GM13977 (cell line): Measurements from ENCODE around the gene SBF1.

Experiments
- DNase-seq: peaks from one replicate; pipeline ENCODE4 v3.0.0; 2012; ENCODE audit warnings: low spot score
- in situ Hi-C: fragments of 300-500 bp; cut with MboI; formaldehyde crosslinking; loops from one replicate; pipeline ENCODE4 v1.12.0; 2022; ENCODE audit warnings: low sequenced_read_pairs, low pct_unique_long_range_greater_than_20kb, mixed read lengths, inconsistent platforms; ENCODE audit not compliant: unreplicated experiment
- TF ChIP-seq, protein P1 (sequence below): IDR thresholded peaks from 2 replicates; pipeline ENCODE4 v1.5.1; 2012; ENCODE audit warnings: mild to moderate bottlenecking, control low read depth; ENCODE audit not compliant: insufficient read depth; ENCODE audit errors: extremely low read depth, missing control alignments

Gene SBF1

DNA sequence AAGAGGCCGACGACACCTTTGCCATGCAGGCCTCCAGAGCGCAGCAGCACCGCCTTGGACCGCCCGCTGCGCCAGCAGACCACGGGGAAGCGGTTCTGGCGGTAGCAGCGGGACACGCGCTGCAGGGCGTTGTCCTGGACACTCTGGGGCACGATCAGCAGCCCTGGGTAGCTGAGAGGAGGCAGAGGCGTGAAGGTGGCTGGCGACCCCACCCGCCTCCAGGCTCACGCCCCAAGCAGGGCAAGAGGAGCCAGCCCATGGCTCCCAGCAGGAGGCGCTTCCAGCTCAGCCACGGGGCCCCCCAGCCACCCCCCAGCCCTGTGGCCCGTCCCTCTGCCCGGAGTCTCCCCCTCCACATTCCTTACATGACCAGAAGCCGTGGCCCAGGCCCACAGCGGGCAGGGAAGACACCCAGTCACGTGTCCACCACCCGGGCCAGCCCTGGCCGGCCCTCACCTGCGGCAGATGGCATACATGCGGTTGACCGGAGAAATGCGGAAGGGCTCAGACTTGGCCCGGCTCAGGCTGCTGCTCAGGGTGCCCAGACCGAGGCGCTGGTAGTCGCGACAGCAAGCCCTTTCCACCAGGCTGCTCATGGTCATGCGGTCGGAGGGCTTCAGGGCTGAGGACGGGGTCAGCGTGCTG, 15.2 kb downstream of the SBF1 start:
- DNase-seq: no peak
- TF ChIP-seq, protein P1, sequence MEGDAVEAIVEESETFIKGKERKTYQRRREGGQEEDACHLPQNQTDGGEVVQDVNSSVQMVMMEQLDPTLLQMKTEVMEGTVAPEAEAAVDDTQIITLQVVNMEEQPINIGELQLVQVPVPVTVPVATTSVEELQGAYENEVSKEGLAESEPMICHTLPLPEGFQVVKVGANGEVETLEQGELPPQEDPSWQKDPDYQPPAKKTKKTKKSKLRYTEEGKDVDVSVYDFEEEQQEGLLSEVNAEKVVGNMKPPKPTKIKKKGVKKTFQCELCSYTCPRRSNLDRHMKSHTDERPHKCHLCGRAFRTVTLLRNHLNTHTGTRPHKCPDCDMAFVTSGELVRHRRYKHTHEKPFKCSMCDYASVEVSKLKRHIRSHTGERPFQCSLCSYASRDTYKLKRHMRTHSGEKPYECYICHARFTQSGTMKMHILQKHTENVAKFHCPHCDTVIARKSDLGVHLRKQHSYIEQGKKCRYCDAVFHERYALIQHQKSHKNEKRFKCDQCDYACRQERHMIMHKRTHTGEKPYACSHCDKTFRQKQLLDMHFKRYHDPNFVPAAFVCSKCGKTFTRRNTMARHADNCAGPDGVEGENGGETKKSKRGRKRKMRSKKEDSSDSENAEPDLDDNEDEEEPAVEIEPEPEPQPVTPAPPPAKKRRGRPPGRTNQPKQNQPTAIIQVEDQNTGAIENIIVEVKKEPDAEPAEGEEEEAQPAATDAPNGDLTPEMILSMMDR: peak; percentile 17
- in situ Hi-C loops: no loop called here

- TF ChIP-seq, protein P1: no peak
- DNase-seq: no peak
- in situ Hi-C loops: no loop called here
These were observed 15.8 kb downstream of the SBF1 start for GRCh38 chr22:50459016-50459415.

- in situ Hi-C loops: no loop called here
- peak; percentile 72 for DNase-seq
- TF ChIP-seq, protein P1: peak; percentile 43
These were observed 18.2 kb downstream of the SBF1 start for GRCh38 chr22:50456466-50457234.

DNA sequence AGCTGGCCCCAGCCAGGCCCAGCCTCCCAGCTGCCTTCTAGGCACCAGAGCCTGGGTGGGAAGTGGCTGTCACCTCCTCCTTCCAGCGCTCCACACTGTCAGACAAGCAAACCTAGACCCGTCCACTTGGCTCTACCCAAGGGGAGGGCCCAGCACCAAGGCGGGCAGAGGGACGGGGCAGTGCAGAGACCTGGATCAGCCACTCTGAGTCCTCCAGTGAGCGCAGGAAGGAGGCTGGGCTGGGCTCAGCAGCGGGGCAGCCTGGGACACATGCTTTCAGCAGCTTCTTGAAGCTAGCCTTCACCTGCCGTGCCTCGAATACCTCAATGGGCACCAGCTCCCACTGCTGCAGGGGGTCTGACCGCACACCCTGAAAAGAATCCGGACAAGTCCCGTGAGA, 18.8 kb downstream of the SBF1 start:
- DNase-seq: no peak
- in situ Hi-C loops: no loop called here
- TF ChIP-seq, protein P1: no peak

GRCh38 chr22:50455201-50455600, 19.6 kb downstream of the SBF1 start:
- no peak for DNase-seq
- in situ Hi-C loops: no loop called here
- TF ChIP-seq, protein P1: no peak

DNA sequence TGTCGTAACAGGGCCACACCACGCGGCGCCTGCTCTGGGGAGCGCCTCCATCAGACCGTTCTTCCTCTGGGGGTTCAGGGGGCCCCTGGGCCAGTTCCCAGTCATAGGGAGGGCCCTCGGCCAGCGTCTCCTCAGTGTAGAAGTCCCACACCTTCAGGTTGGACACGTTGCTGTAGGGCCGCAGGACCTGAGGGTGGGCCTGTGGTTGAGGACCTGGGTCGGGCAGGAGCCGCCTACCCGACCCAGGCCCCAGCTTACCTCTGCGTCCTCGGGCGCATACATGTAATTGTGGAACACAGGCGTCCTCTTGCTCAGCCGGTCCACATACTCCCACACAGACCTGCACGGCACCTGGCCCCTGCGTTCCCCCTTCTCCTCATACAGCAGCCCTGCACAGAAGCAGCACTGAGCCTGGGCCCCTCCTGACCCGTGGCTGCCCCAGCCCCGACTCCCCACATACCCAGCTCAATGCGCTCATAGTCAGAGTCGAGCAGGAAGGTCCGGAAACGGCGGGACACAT, 20.2 kb downstream of the SBF1 start:
- TF ChIP-seq, protein P1: no peak
- in situ Hi-C loops: no loop called here
- no peak for DNase-seq
